GM21825 (cell line): ENCODE results near the gene PARVB.
"Not testable (repeated sequence)": the region's sequence is repeated elsewhere in the genome, so short reads cannot be mapped to it uniquely, and the experiment has no call there.

Experiments used
- ATAC-seq: cut with Tn5 transposase; IDR thresholded peaks from one replicate; pipeline ENCODE4 v1.9.1; 2021; ENCODE audit warnings: mild to moderate bottlenecking, moderate library complexity; ENCODE audit not compliant: unreplicated experiment

Gene PARVB

DNA sequence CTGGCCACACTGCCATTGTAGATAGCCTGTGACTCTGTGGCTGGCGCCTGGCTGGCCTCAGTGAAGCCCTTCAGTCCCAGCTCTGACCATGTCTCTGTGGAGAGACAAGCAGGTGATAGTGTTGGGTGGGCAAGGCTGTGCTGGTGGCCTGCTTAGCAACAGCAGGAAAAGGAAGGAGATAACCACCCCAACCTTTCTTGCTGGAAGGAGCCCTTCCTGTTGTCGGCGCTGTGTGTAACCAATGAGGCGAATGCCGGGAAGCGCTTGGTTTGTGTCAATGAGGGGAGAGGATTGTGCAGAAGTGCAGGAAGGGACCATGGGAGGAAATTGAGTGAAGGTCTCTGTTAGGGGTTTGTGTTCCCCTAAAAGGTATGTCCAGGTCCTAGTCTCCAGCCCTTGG is 27.3 kb downstream of the PARVB start:
- ATAC-seq, result no peak

DNA sequence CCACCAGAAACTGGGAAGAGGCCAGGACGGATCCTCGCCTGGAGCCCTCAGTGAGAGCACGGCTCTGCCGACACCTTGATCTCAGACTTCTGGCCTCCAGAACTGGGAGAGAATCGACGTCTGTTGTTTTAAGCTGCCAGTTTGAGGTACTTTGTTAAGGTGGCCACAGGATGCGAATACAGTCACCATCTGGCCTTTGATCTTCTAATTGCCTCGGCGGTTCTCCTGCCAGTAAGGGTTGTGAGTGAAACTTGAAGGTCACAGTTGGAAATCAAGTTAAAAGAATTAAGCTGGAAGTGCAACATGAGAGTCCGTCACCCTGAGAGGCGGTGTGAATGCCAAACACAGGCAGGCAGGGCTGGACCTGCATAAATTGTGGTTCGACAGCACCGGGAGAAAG is 27.9 kb downstream of the PARVB start:
- ATAC-seq, result no peak

DNA sequence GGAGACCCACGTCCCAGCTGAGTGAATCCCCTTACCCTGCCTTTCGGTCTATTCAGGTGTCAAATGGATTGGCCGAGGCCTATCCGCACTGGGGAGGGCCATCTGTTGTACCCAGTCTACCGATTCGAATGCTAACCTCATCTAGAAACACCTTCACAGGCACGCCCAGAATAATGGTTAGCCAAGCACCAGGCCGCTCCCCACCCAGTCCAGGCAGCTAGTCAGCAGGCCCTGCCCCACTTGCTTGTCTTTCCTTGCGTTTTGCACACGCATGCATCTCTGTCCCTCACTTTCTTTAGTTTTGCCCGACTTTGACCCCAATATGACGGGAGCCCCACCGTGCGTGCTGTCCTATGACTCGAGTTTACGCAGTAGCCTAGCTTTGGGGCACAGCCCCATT is 31.7 kb downstream of the PARVB start:
- no peak for ATAC-seq

DNA sequence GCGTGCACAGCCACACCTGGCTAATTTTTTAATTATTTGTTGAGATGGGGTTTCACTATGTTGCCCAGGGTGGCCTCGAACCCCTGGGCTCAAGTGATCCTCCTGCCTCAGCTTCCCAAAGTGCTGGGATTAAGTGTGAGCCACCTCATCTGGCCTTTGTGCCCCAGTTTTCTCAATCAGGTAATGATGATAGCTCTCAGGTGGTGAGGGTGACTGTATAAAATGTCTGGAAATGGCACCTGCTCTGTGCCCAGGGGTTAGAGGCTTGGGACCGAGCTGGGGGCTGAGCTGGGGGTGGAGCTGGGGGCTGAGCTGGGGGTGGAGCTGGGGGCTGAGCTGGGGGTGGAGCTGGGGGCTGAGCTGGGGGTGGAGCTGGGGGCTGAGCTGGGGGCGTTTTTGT is 32.5 kb downstream of the PARVB start:
- ATAC-seq, result not testable (repeated sequence)

DNA sequence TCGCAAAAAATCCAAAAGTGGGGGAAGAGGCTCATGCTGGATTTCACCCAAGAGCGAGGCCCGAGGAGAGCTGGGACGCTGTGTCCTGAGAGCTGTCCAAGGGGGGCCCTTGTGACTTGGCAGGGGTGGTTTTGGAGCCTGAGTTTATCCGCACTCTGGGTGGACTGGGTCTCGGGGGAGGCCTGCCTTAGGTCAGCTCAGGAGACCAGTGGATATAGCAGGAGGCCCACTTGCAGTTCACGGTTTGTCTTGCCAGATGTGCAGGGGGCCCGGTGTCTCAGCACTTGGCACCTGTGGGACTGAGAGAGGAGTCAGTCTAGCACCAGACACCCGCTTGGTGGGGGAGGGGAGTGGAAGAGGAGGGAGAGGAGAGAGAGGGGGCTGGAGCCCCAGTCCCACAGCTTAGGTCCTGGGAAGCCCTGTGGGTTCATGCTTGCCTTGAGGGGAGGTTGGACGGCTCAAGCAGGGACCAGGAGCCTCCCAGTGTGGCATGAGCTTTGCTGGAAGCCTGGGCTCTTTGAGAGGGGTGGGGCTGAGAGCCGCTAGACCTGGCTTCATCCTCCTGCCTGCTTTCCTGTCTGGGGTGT is 33.4 kb downstream of the PARVB start:
- ATAC-seq, result no peak

DNA sequence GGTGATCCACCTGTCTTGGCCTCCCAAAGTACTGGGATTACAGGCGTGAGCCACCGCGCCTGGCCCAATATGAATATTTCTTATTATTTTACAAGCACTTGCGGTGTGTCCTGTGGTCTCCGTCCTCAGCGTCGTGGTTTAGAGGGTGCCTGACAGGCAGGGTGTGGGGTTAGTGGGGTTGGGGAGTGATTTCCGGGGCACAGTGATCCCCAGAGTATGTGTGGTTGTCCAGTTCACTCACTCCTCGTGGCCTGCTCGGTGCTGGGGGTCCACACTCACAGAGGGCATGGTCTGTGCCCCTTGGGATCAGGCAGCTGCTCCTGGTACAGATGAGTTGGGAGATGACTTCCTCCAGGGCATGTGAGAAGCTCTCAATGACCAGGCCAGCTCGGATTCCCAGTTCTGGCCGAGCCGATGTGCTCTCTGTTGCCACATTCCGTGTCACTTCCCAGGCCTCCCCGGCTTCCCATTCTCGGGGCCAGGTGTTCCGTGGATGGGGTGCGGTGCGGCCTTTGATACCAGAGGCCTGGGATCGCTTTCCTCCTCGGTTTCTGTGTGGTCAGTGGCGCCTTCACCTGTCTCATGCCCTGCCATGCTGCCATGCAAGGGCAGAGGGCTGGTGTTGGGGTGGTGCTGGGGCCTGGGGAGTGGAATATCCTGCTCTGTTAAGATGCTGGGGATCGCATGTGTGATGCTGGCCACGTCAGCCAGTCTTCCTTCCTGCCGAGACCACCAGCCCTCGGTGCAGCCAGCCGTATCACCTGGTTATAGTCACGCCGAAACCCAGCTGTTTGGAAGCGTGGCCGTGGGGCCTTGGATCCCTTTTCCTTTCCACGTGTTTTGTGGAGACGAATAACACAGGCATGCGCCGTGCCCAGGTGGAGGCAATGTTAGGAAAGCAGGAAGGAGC is 39.6 kb downstream of the PARVB start:
- no peak for ATAC-seq

DNA sequence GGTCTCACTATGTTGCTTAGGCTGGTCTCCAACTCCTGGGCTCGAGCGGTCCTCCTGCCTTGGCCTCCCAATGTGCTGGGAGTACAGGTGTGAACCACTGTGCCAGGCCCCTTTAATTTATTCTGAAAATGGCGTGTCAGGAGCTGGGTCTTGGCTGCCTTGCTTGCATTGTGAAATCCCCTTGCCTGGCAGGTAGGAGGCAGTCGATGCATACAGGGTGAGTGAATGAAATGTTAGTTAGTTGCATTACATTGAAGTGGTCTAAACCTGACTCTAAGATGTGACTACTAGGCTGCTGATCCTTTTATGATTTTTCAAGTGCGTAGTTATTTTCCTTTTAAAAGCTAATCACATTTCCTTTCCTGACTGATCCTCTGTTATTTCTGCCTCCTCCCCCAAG is 42.9 kb downstream of the PARVB start:
- ATAC-seq, result no peak

DNA sequence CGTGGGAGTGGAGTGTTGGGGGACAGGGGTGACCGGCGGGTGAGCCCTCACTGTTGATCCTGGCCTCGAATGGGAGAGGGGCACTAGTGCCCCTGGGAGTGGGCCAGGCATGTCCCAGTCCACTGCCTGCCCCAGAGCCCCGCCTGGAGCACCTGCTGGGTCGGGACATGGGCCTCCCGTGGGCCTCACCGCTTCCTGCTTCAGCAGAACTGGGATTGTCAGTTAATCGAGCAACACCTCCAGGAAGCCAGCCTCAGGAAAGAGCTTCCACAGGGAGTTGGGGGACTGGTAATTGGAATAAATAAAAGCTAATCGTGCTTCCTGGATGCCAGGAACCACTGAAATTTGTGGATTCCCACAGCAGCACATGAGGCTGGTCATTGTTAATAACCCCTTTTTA is 43.8 kb downstream of the PARVB start:
- ATAC-seq, result no peak

DNA sequence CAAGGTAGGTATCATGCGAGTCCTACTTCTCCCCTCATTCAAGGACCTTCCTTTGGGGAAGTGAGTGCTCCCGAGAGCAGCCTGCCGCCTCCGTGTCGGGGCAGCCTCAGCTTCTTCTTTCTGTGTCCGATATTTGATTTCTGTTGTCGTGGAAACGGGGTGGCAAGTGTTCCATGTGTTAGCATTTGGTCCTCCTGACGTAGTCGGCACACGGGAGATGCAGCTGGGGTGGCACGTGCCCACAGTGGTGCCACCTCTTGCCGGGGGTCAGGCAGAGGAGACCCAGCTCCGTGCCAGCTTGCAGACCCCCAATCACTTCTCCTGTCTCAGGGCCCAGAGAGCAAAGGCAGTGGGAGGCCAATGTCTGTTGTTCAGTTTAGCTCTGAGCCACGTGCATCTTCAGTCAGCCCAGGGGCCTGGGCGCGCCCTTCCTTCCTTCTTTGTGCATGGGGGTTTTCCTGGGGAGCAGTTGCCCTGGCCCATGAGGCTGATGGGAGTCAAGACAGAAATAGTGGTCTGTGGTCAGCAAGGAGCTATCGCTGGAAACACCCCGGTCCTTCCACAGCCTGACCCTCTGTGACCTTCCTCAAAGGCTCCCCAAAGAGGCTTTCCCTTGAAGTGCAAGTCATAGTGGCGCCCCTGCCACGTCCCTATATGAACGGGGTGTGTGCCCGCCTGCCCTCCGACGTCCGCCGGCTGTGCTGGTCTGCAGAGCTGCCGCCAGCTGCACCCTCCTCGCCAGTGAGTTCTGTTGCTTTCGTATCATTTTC is 44.5 kb downstream of the PARVB start:
- peak; percentile 43 for ATAC-seq

DNA sequence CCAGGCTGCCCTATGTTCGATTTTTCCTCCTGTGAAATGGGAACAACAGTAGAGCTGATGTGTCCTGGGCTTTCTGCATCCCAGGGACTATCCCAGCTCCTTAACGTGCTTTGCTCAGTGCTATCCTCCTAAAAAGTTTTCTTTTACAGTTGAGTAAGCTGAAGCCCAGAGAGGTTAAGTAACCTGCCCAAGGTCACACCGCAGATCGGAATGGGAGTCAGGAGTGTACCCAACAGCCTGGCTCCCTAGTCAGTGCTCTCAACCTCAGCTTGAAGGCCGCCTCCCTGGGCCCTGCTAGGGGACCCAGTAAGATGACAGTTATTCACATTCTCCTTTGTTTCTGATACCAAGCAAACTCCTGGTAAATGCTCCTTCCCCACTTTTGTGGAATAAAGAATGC is 45.9 kb downstream of the PARVB start:
- no peak for ATAC-seq

DNA sequence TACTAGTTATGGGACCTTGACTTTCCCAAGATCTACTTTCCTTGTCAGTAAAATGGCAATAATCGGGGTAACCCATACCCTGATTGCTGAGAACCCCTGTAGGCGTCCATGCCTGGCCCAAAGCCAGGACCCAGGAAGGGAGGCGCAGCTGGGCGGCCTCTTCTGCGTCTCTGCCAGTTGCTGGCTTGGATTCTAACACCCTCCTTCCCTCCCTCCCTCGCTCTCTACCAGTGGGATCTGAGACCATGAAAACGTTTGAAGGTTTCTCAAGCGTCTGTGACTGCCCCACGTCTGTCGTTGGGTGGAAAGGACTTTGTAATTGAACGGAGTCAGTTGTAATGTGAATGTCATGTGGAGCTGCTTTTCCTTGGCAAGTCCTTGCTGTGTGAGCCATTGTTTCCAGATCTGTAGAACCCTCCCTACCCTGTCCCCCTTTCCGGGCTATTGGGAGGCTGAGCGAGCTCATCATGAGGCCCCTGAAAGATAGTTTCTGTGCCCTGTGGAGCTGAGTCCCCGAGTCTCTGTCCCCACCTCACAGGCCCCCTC is 47.8 kb downstream of the PARVB start:
- no peak for ATAC-seq

DNA sequence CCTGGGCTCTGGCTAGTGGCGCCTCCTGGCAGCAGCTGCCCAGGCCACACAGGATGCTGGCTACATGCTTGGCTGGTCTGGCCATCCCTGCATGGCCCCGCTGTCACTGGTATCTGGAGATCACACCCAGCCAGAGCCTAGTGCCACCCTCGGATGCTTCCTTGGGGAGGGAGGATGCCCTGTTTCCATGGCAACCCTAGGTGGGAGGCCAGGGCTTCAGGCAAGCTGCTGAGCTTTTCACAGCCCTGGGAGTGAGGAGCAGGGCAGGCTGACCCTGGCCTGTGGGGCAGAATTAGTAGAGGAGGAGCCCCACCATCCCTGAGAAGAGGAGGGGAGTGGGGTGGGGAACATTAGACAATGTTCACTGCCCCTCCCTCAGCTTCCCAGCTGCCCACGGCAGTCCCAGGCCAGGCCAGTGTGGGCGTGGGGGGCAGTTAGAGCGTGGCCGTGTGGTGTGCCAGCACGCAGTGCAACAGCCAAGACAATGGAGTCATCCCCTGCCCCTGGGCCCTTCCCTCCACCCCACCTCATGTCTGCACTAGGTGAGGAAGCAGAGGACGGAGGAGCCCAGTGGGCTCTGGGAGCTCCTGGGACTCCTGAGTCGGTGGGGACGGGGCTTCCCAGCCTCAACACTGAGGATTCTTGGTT is 50.4 kb downstream of the PARVB start:
- ATAC-seq, result no peak

DNA sequence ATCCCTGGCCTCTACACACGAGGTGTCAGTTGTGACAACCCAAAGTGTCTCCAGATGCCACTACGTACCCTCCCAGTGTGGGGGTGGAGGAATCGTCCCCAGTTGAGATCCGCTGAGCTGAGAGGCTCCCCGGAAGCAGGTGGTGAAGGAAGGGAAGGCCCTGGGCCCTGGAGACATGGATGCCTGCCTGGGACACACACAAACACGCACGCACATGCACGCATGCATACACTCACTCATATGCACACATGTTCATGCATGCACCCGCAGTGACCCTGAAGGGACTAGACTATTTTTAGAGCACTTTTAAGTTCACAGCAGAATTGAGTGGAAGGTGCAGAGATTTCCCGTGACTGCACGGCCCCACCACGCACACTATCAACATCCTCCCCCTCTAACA is 50.9 kb downstream of the PARVB start:
- ATAC-seq, result no peak

DNA sequence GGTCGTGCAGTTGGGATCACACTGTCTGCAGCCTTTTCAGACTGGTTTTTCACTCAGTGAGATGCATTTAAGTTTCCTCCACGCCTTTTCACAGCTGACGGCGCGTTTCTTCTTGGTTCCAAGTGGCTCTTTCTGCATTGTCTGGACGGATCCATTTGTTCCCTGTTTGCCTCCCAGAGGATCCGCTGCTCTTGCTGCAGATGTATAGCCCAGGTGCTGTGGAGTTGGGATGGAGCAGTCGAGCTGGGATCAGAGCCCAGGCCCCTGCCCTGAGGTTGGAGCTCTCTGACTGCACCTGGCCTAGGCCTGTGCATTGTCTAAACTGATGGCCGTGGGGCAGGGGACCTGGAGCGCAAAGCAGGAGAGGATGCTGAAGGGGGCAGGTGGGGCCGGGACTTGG is 51.6 kb downstream of the PARVB start:
- no peak for ATAC-seq

DNA sequence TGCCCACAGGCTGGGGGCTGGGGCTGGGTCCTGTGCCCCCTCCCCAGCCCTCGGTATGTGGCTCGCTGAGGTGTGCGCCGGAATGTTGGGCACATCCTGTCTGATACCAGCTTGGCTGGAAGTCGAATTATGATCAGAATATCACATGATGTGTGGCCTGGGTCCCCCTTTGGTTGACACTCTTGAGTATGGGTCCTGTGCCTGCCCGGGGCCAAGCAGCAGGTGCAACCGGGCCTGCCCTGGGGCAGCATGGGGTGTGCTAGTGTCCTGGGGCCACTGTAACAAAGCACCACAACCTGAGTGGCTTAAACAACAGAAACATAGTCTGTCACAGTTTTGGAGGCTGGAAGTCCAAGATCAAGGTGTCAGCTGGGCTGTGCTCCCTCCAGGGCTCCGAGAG is 52.7 kb downstream of the PARVB start:
- no peak for ATAC-seq

DNA sequence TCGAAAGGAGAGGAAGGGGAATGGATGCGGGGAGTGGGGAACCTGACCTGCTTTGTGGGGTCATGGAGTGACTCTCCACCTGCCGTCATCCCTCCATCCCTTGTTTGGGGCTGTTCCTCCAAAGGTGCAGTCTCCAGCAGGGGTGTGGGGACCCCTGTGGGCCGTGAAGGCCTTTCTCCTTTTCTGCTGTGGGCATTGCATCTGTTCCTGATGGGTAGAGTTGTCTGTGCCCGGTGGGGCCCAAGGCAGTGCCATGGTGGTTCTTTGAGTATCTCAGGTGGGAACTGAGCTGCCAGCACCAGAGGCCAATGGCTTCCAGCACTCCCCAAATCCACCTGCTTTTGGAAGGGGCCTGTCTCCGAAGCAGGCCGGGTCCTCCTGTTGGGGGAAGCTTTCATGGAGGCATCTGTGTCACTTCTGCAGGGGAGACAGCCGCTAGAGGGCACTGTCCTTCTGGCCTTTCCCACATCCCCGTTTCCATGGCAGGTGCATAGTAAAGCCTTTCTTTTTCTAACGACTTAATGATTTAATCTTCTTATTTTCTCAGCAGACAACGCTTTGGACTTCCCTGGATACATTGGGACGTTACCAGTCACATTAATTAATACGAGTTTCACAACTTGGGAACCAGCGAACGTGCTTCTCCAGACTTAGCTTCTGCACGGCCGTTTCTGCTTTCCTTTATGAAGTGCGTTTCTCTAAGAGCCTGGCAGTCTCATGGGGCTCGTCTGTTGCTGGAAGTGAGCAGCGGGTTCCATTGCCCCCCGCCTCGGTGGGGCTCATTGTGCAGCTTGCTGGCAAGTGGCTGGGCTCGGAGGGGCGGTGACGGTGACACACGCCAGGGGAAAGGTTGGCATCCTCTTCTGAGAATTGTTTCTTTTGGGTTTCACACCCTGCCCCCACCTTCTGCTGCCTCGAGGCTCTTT is 57.1 kb downstream of the PARVB start:
- ATAC-seq, result no peak

DNA sequence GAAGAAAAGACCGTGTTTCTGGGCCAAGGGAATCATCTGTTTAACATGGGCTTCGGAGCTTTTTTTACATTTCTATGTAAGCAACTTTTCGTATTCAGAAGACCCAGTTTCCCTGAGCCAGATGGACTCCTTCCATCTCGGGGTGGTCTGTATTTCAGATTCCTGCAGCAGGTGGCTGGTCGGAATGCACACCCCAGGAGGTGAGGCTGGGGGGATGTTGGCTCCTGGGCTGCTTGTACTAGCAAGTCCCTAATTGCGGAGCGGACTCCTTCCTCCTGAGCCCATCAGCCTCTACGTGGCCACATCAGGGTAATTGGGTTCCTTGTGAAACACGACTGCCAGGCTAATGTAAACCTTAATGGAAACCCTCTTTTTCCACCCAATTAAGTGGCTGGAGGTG is 58.7 kb downstream of the PARVB start:
- ATAC-seq, result no peak

DNA sequence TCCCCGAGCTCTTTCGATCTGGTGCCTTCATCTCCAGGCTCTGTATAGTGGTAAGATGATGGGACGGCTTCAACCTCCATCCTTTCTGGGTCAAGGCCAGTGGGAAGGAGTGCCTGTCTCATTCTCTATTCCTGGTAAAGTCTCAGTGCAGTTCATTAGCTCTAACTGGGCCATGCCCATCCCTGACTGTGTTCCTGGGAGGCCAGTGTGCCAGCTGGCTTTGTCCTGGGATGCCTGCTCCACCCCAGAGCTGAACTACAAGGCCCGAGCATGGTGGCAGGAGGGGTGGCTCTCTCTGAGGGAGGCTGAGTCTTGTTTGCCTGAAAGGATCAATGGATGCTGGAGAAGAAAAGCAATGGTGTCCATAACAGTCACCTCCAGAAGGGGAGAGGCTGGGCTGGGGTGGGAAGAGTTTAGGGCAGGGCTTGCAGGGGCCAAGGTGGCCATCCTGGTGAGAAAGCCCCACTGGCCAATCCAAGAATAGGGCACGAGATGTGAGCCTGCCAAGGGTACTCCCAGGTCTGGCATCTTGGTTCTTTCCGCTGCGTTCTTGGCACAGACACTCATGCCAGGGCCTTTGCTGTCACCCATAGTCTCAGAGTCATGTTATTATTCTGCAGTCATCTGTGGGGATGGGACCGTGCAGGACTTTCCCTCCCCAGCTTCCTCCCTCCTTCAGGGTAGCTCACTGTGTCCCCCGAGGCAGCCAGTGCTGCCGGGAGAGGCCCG is 60.1 kb downstream of the PARVB start:
- no peak for ATAC-seq

DNA sequence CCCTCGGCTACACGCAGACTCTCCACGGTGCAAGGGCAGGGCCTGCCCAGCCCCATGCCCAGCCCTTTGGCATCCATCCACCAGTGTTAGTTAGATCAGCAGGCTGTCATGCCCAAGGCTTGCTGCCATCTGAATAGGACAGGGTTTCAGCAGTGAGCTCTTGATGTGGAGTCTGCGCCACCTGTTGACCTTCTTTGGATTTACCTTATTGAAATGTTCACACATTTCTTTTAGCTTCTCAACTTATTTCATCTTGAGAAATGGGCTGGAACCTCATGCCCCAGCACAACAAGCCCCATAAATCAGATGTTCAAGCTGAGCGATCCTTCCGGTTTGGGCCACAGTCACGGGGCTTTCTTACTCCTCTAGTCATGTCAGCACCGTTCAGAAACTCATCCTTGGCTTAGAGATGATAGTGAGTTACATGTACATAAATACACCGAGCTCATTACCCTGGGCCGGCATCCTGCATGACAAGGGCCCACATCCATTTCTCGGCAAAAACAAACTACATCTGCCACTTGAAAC is 61.7 kb downstream of the PARVB start:
- no peak for ATAC-seq
